PC-3 (cell line): ENCODE data around the gene CHKB.

Experiments
- CTCF ChIP-seq: fragments of 300-600 bp; sonication (generic); conservative IDR thresholded peaks from 2 replicates; pipeline ENCODE4 v1.5.1; 2017; ENCODE audit warnings: antibody characterized with exemption, low read depth, mild to moderate bottlenecking, low read length
- EZH2 ChIP-seq: fragments of 300-600 bp; sonication (generic); IDR thresholded peaks from one replicate; pipeline ENCODE4 v1.6.1; 2017; ENCODE audit warnings: antibody characterized with exemption, mild to moderate bottlenecking, low read length; ENCODE audit not compliant: unreplicated experiment

GRCh38 chr22:50603511-50604255 lies 21.0 kb upstream of the CHKB start:
- no peak for TF ChIP-seq CTCF
- no peak for TF ChIP-seq EZH2
